ENCODE measurements around the gene RAB1B. TPM values are rescaled to one million over a fixed set of nuclear protein-coding genes. Genes with fewer than 3 reads are reported as not detected.

The RAB1B gene
- total and polyA plus RNA-seq, 10 of the 15 experiments (the other 5 are each of a cell fraction or from before 2014, with no cell fraction given) = 10.4 to 193 (median 96.9) TPM

DNA sequence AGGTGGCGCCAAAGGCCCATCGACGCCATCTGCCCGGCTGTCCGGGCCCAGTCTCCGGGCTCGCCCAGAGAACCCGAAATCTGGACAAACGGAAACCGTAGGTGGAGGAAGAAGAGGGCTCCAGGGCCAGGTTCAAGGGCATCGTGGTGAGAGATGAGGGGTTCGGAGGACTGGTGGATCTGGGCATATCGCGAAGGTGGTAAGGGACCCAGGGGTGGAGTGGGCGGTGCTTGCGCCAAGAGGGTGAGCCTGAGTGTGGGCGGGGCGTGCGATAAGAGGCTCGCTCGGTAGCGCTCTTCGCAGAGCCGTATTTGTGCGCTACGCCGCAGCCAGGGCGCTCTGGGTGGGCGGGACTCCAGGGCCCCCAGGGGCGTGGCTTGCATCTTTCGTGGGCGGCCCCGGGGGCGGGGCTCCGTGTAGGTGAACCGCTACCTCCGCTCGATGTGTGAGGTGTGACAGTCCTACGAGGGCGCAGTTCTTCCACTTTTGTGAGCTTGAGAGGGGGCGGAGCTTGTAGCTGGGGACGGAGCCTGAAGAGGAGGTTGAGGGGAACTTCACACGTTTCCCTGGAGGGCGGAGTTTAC is 43.6 kb downstream of the RAB1B start (continued):
- TF ChIP-seq PAX5 (IDR thresholded peaks at IDR 0.05; ENCODE audit: borderline replicate concordance, low read depth, low read length) = 0 out of 2 replicates have a peak, but pooled peaks have one; percentile 6
- TF ChIP-seq, protein P1, sequence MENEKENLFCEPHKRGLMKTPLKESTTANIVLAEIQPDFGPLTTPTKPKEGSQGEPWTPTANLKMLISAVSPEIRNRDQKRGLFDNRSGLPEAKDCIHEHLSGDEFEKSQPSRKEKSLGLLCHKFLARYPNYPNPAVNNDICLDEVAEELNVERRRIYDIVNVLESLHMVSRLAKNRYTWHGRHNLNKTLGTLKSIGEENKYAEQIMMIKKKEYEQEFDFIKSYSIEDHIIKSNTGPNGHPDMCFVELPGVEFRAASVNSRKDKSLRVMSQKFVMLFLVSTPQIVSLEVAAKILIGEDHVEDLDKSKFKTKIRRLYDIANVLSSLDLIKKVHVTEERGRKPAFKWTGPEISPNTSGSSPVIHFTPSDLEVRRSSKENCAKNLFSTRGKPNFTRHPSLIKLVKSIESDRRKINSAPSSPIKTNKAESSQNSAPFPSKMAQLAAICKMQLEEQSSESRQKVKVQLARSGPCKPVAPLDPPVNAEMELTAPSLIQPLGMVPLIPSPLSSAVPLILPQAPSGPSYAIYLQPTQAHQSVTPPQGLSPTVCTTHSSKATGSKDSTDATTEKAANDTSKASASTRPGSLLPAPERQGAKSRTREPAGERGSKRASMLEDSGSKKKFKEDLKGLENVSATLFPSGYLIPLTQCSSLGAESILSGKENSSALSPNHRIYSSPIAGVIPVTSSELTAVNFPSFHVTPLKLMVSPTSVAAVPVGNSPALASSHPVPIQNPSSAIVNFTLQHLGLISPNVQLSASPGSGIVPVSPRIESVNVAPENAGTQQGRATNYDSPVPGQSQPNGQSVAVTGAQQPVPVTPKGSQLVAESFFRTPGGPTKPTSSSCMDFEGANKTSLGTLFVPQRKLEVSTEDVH (IDR thresholded peaks at IDR 0.05; ENCODE audit: low read depth, partially characterized antibody) = no peak
- TF ChIP-seq NRF1 (conservative IDR thresholded peaks at IDR 0.05; ENCODE audit: low read depth, low read length) = no peak
- no peak for TF ChIP-seq SUPT20H (IDR thresholded peaks at IDR 0.05; ENCODE audit: borderline replicate concordance, control insufficient read depth, low read depth, low read length)
- TF ChIP-seq ZNF24 (IDR thresholded peaks at IDR 0.05) = 0 out of 2 replicates have a peak, but pooled peaks have one; percentile 14
- TF ChIP-seq SMC3 (IDR thresholded peaks at IDR 0.05; ENCODE audit: borderline replicate concordance, low read length) = peak; percentile 91
- TF ChIP-seq JUNB (IDR thresholded peaks at IDR 0.05) = no peak
- TF ChIP-seq JUND (IDR thresholded peaks at IDR 0.05; ENCODE audit: low read depth, low read length) = no peak
- no peak for TF ChIP-seq ZNF274 (IDR thresholded peaks at IDR 0.05; ENCODE audit: insufficient read depth, insufficient read length)
- TF ChIP-seq FOS (IDR thresholded peaks at IDR 0.05; ENCODE audit: borderline replicate concordance, extremely low read depth, insufficient read length) = no peak
- no peak for TF ChIP-seq ZNF622 (IDR thresholded peaks at IDR 0.05)
- no peak for TF ChIP-seq TBL1XR1 (IDR thresholded peaks at IDR 0.05; ENCODE audit: low read depth, low read length)
- TF ChIP-seq, protein P2, sequence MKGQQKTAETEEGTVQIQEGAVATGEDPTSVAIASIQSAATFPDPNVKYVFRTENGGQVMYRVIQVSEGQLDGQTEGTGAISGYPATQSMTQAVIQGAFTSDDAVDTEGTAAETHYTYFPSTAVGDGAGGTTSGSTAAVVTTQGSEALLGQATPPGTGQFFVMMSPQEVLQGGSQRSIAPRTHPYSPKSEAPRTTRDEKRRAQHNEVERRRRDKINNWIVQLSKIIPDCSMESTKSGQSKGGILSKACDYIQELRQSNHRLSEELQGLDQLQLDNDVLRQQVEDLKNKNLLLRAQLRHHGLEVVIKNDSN (IDR thresholded peaks at IDR 0.05; ENCODE audit: borderline replicate concordance, extremely low read length, insufficient read depth, low read depth, low read length) = no peak
- TF ChIP-seq, protein P3, sequence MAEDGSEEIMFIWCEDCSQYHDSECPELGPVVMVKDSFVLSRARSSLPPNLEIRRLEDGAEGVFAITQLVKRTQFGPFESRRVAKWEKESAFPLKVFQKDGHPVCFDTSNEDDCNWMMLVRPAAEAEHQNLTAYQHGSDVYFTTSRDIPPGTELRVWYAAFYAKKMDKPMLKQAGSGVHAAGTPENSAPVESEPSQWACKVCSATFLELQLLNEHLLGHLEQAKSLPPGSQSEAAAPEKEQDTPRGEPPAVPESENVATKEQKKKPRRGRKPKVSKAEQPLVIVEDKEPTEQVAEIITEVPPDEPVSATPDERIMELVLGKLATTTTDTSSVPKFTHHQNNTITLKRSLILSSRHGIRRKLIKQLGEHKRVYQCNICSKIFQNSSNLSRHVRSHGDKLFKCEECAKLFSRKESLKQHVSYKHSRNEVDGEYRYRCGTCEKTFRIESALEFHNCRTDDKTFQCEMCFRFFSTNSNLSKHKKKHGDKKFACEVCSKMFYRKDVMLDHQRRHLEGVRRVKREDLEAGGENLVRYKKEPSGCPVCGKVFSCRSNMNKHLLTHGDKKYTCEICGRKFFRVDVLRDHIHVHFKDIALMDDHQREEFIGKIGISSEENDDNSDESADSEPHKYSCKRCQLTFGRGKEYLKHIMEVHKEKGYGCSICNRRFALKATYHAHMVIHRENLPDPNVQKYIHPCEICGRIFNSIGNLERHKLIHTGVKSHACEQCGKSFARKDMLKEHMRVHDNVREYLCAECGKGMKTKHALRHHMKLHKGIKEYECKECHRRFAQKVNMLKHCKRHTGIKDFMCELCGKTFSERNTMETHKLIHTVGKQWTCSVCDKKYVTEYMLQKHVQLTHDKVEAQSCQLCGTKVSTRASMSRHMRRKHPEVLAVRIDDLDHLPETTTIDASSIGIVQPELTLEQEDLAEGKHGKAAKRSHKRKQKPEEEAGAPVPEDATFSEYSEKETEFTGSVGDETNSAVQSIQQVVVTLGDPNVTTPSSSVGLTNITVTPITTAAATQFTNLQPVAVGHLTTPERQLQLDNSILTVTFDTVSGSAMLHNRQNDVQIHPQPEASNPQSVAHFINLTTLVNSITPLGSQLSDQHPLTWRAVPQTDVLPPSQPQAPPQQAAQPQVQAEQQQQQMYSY (CRISPR knock-in tag; IDR thresholded peaks at IDR 0.05) = no peak
- TF ChIP-seq KAT2A (conservative IDR thresholded peaks at IDR 0.05; ENCODE audit: control insufficient read depth, low read depth, low read length) = no peak
- peak; percentile 56; the same call in 1 of the 2 replicates for TF ChIP-seq POLR2A (IDR thresholded peaks at IDR 0.05; ENCODE audit: low read depth, low read length)
- TF ChIP-seq, protein P4, sequence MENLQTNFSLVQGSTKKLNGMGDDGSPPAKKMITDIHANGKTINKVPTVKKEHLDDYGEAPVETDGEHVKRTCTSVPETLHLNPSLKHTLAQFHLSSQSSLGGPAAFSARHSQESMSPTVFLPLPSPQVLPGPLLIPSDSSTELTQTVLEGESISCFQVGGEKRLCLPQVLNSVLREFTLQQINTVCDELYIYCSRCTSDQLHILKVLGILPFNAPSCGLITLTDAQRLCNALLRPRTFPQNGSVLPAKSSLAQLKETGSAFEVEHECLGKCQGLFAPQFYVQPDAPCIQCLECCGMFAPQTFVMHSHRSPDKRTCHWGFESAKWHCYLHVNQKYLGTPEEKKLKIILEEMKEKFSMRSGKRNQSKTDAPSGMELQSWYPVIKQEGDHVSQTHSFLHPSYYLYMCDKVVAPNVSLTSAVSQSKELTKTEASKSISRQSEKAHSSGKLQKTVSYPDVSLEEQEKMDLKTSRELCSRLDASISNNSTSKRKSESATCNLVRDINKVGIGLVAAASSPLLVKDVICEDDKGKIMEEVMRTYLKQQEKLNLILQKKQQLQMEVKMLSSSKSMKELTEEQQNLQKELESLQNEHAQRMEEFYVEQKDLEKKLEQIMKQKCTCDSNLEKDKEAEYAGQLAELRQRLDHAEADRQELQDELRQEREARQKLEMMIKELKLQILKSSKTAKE (IDR thresholded peaks at IDR 0.05; ENCODE audit: low read depth, poor library complexity, severe bottlenecking) = no peak
- TF ChIP-seq TCF12 (IDR thresholded peaks at IDR 0.05; ENCODE audit: low read depth, low read length) = no peak
